SK-N-DZ (cell line): Measurements from ENCODE around the gene PTPRG.

Experiments
- DNase-seq: peaks from one replicate; pipeline ENCODE4 v3.0.0-alpha.2; 2015; ENCODE audit warnings: low spot score

PTPRG gene

DNA sequence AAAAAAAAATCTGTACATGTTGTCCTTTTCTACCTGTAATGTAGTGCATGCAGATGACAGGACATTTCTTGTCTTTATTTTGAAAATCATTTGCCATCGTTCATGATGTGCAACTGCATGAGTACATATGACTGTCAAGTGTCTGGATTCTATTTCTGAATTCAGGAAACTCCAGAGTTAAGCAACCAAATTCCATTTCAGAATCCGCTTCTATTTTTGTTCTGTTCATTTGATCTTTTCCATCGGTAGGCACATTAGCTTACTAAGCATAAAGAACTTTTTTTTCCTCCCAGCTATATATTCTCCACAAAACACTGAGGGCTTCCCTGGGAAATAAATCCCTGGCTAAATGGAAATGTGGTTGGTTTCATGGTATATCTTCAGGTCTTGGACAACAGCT is 365.6 kb downstream of the PTPRG start:
- DNase-seq: no peak

DNA sequence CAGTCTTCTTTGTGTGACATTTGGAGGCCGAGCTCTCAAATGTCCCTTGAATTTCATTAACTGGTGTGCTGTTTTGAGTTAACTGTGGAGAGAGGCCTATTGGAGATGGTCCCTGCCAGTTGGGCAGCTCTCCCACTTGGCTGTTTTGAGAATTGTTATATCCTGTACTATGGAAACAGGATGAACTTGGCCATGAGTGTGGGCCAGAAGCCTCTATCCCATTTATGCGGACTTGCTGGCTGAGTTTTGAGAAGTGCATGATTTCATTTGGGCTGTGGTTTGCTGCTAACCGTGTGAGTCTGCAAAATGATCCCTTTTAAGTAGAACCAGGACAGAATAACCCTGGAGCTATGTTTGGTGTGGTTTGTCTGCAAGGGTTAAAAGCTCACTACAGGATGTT is 366.0 kb downstream of the PTPRG start:
- DNase-seq: peak; percentile 93

DNA sequence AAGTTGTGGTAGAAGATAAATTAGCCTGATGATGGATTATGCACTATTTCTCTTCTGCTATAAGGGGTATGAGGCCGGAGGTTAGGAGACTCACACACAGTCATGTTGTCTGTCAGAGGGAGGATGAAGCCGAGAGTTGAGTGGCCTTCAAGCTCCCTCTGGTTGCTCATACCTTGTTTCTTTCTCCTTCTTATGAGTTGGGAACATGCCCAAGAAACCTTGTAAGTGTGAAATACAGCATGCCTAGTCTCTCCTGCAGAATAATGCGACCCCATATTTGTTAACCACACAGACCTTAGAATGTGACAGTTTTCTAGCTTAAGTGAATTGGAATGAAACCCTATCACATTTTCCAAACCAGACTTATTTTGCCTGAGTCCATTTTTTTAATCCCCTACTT is 366.7 kb downstream of the PTPRG start:
- DNase-seq: no peak

- DNase-seq: no peak
Measured at GRCh38 chr3:61928776-61929314, 367.5 kb downstream of the PTPRG start.

DNA sequence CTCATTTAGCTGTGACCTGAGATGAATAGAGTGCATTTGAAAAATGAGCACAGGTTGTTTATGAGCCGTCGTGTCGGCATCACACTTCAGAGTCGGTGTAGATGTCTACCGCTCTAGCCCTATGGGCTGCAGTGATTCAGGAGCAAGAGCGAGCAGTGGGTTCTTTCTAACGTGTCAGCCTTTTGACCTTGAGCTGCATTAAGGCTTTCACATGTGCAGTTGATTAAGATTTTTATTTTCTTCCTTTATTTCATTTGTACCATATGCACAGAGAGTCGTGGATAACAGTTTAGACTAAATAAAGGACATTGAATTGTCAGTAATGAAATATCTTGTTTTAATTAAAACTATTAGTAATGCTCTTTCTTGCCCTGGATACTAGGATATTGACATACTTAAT is 368.2 kb downstream of the PTPRG start:
- no peak for DNase-seq

GRCh38 chr3:61932499-61932898 is 371.1 kb downstream of the PTPRG start:
- DNase-seq: no peak

DNA sequence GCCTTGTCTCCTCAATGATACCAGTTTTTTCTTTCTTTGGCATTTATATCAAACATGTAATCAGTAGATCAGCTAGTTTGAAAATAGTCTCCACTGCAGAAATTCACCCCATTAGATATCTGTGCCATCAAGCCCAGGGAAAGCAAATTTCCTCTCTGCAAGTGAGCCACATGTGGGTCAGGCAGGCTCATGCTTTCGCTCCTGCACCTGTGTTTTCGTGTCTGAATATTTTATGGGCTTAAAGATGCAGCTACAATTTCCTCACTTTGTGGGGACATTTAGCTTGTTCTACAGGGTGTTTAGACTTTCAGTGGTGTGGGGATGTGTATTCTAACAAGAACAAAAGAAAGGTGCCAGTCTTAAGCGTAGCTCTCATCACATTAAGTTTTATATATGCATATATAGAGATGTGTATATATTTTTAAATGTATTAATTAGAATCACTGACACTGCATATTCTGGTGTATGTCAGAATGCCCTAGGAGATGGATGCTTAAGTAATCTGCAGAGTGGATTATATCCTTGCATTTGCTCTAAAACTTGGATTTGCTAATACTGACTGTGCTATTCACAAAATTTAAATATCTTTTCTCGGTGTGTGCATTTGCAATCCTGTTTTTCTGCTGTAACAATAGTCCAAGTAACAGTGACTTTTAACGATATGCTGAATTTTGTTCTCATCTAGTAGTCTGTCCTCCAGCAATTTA is 372.6 kb downstream of the PTPRG start:
- no peak for DNase-seq

DNA sequence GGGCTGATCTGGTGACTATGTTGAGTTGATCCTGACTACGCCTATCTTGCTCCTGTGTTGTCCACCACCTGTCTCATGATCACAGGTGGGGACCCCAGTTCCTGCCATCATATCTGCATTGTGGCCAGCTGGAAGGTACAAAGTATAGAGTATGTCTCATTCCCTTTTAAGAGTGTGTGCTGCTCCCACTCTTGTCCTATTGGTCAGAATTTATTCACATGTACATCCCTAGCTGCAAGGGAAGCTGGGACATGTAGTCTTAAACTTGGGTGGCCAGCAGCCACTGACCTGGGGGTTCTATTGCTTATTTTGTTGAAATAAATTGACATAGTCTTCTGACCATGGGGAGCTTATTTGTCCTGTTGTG is 373.1 kb downstream of the PTPRG start:
- no peak for DNase-seq

GRCh38 chr3:61935814-61936213 is 374.4 kb downstream of the PTPRG start:
- no peak for DNase-seq

GRCh38 chr3:61936344-61936937 is 375.1 kb downstream of the PTPRG start:
- DNase-seq: no peak

- no peak for DNase-seq
Measured at GRCh38 chr3:61937477-61937876, 376.1 kb downstream of the PTPRG start.

DNA sequence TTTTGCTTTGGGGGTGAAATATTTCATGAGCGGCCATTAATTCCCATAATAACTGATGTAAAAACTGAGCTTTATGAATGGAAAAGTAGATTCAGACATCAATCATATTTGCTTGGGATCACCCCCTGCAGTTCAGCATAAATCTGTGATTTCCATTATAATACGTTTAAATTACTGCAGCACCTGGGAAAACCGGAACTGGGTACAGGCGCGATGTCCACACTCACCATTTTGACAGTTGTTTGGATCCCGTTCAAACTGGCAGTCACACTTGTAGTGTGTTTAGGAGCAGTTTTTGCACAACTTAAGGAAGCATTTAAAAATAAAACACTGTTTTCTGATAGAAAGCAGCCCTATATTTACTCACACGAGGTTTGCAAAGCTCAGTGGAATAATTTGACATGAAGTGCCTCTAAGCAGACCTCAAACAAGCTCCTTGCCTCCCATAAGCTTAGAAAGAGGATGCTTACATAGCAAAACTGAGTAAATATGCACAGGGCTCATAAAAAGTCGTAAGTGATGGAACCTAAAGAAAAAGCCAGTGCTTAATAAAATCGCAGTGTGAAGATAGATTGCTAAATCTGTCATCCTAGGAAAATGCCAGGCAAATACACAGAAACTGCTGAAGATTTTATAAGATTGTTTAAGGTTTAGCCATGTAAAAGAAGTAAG is 377.6 kb downstream of the PTPRG start:
- no peak for DNase-seq

- DNase-seq: no peak
Measured at GRCh38 chr3:61940236-61940635, 378.9 kb downstream of the PTPRG start.

- no peak for DNase-seq
Measured at GRCh38 chr3:61943975-61944374, 382.6 kb downstream of the PTPRG start.

DNA sequence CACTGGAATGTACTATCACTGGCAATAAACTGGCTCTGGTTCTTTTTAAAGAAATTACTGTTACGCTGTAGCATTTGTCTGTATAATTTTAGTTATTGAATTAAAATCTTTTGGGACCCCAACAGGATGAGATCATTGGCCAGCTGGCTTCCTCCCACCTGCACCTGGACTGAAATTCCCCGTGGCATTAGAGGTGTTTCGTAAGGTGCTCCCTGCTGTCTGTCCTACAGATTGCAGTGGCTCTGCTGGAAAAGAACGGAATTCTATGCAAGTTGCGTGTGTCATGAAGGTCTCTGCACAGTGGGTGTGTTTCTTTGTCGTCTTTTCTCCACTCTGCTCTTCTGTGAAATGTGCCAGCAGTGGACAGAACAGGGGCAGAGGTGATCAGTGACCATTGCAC is 383.4 kb downstream of the PTPRG start:
- no peak for DNase-seq

DNA sequence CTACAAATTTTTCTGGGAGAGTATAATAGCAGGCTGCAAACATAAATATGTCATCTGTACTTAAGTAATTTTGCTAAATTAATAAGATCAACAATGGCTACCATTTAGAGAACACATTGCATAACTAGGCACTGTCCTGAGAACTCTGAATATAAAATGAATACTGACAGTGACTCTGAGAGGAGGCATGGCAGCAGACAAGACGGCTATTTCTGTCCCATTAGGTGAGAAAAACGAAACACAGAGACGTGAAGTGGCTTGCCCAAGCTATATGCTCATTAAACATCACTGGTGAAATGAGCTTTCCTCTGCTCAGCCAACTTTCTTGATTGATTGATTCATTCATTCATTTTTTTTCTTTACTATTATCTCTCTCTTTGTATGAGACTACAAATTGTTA is 384.3 kb downstream of the PTPRG start:
- no peak for DNase-seq

DNA sequence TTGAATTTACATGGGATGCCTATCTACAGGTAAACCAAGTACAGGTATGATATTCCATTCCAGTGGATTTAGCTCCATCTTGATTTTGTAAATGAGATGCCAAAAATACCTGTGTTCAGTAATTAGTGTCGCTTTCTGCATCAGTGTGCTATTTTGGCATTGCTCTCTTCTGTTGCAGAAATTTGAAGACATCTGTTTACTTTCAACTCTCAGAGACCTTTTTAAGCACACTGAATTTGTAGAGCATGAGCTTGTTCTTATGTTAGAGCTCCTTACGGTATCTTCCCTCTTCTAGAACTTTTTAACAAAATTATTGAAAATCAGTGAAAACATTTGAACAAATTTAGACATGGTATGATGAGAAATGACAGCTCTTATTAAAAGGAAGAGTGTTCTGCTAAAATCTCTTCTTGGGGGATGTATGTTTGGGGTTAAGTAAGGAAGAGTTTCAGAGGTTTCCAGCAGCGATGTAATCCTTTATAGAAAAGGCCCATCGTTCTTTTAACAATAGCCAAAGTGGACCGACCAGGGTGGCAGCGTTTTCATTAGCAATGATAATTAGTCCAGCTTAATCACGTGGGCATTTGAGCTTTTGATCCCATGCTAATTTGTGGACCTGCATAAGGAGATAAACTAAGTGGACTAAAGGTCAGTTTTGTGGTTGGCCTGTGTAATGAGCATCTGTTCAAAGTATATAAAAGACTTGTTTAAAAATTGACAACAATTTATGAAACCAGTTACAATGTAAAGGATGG is 385.4 kb downstream of the PTPRG start:
- DNase-seq: no peak

- DNase-seq: no peak
Measured at GRCh38 chr3:61947456-61947855, 386.1 kb downstream of the PTPRG start.

- DNase-seq: peak; percentile 79
Measured at GRCh38 chr3:61948699-61949305, 387.4 kb downstream of the PTPRG start.

GRCh38 chr3:61954097-61954540 is 392.7 kb downstream of the PTPRG start:
- DNase-seq: no peak

DNA sequence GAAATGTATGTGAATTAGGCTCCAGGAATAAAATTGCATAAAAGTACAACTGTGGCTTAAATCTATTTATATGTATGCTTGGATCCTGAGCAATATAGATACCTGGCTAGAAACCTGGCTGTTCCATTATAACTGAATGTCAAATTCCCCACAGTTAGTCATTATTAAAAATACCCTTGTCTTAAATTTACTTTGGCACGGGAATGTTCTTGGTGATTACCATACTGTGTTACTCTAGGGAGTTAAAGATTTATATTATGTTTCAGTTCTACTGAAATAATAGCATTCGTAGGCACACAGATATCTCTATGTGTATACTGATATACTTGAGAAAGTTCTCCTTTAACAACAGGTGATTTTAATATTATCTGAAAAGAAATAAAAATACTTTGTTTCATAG is 394.1 kb downstream of the PTPRG start:
- DNase-seq: no peak

GRCh38 chr3:61956236-61956635 is 394.9 kb downstream of the PTPRG start:
- no peak for DNase-seq
